Mesothelial cell of epicardium (in vitro differentiated cells): Measurements from ENCODE around the gene MANSC1. TPM values are rescaled to one million over a fixed set of nuclear protein-coding genes. Genes with fewer than 3 reads are reported as not detected.

Source experiments
- DNase-seq, 2 experiments: peaks; one replicate each; pipeline ENCODE4 v3.0.0; 2021; ENCODE audit warnings: low spot score in 2 of 2; ENCODE audit not compliant: unreplicated experiment in 2 of 2
- H3K27ac Mint-ChIP-seq: 2 replicates; pipeline ENCODE4 v1.8.0; 2021; ENCODE audit warnings: mixed read lengths
- H3K27me3 Mint-ChIP-seq: 2 replicates; pipeline ENCODE4 v1.8.0; 2021; ENCODE audit warnings: low read depth, mixed read lengths
- H3K36me3 Mint-ChIP-seq: 2 replicates; pipeline ENCODE4 v1.8.0; 2021; ENCODE audit warnings: mixed read lengths
- H3K4me1 Mint-ChIP-seq: 2 replicates; pipeline ENCODE4 v1.8.0; 2021; ENCODE audit warnings: mixed read lengths
- H3K4me3 Mint-ChIP-seq: 2 replicates; pipeline ENCODE4 v1.8.0; 2021; ENCODE audit warnings: mild to moderate bottlenecking, moderate library complexity, mixed read lengths
- H3K9me3 Mint-ChIP-seq: 2 replicates; pipeline ENCODE4 v1.8.0; 2021; ENCODE audit warnings: mixed read lengths
- CTCF ChIP-seq: fragments of 200-600 bp; sonication (generic); IDR thresholded peaks from one replicate; pipeline ENCODE4 v1.5.0; 2021; ENCODE audit warnings: antibody characterized with exemption; ENCODE audit not compliant: unreplicated experiment
- total RNA-seq: library from RNA; stranded (reverse); gene quantifications from 3 replicates; pipeline ENCODE4 v1.2.1, GENCODE V29; 2021

MANSC1 gene
- total RNA-seq, 1 donor from 2014 or later: 16.6 TPM

- H3K27ac Mint-ChIP-seq: no peak overlapping the region
- peaks cover 4% of the 10 kb centered on the region for H3K9me3 Mint-ChIP-seq
- no peaks in the 10 kb centered on the region for H3K36me3 Mint-ChIP-seq
- no peaks in the 10 kb centered on the region for H3K27me3 Mint-ChIP-seq
- no peaks in the 10 kb centered on the region for H3K4me1 Mint-ChIP-seq
- no peak for DNase-seq
- TF ChIP-seq CTCF: no peak
- H3K4me3 Mint-ChIP-seq: no peak overlapping the region
These were observed 44.3 kb downstream of the MANSC1 start for GRCh38 chr12:12305568-12306300.

- H3K4me3 Mint-ChIP-seq: no peak overlapping the region
- H3K27me3 Mint-ChIP-seq: no peaks in the 10 kb centered on the region
- no peaks in the 10 kb centered on the region for H3K4me1 Mint-ChIP-seq
- no peak for TF ChIP-seq CTCF
- DNase-seq: no peak
- peaks cover 4% of the 10 kb centered on the region for H3K9me3 Mint-ChIP-seq
- no peak overlapping the region for H3K27ac Mint-ChIP-seq
- H3K36me3 Mint-ChIP-seq: no peaks in the 10 kb centered on the region
These were observed 47.1 kb downstream of the MANSC1 start for GRCh38 chr12:12302976-12303375.

GRCh38 chr12:12301122-12301521 lies 48.9 kb downstream of the MANSC1 start:
- no peak overlapping the region for H3K4me3 Mint-ChIP-seq
- no peak for TF ChIP-seq CTCF
- H3K36me3 Mint-ChIP-seq: no peaks in the 10 kb centered on the region
- no peak for DNase-seq
- H3K27ac Mint-ChIP-seq: no peak overlapping the region
- no peaks in the 10 kb centered on the region for H3K27me3 Mint-ChIP-seq
- peaks cover 5% of the 10 kb centered on the region for H3K4me1 Mint-ChIP-seq
- peaks cover 4% of the 10 kb centered on the region for H3K9me3 Mint-ChIP-seq

GRCh38 chr12:12297201-12297830 lies 52.7 kb downstream of the MANSC1 start:
- Mint-ChIP-seq H3K36me3 (no peaks in the 10 kb centered on the region), H3K27ac (no peak overlapping the region), H3K4me1 (peaks cover 18% of the 10 kb centered on the region), H3K4me3 (no peak overlapping the region), H3K9me3 (no peaks in the 10 kb centered on the region), H3K27me3 (no peaks in the 10 kb centered on the region)
- DNase-seq: no peak
- TF ChIP-seq CTCF: no peak

GRCh38 chr12:12294215-12295005 lies 55.6 kb downstream of the MANSC1 start:
- Mint-ChIP-seq H3K36me3 (no peaks in the 10 kb centered on the region), H3K4me3 (no peak overlapping the region), H3K9me3 (no peaks in the 10 kb centered on the region), H3K4me1 (peaks cover 18% of the 10 kb centered on the region), H3K27me3 (no peaks in the 10 kb centered on the region), H3K27ac (peak overlapping the region; percentile 36)
- no peak for DNase-seq
- TF ChIP-seq CTCF: no peak
